Vagina (tissue), 2 donors: ENCODE measurements around the gene FCHO1.

ENCODE experiments used
- POLR2A ChIP-seq, 2 donors: fragments of 450-650 bp; IDR thresholded peaks; one replicate each; pipeline ENCODE4 v1.6.1; 2017; ENCODE audit warnings: antibody characterized with exemption in 2 of 2, mild to moderate bottlenecking in 2 of 2, moderate library complexity in 2 of 2
- POLR2AphosphoS5 ChIP-seq, 2 donors: sonication (generic); formaldehyde crosslinking; IDR thresholded peaks; one replicate each; pipeline ENCODE4 v1.9.0; 2017; ENCODE audit warnings: antibody characterized with exemption in 2 of 2, mild to moderate bottlenecking in 2 of 2, low read depth in 1 of 2; ENCODE audit not compliant: insufficient read depth in 1 of 2

DNA sequence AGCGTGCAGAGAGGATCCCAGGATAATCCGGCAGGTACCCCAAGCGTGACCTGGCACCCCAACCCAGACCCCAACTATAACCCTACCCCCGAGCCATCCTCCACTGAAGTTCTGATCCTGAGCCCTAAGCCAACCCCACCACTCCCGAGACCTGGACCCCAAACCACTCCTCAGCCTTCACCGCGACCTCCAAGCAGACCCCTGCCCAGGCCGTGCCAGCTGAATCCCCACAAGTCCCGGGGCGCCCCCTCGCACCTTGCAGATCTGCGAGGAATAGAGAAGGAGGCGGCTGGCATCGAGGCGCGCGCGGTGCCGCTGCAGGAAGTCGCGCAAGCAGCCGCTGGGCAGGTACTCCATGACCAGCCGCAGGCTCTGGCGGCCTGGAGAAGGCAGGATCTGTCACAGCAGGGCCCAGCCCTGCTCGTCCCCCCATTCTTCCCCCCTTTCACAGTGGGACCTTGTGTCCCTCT is 80.2 kb downstream of the FCHO1 start:
- TF ChIP-seq POLR2A (IDR thresholded peaks at IDR 0.05) (no peak), POLR2AphosphoS5 (IDR thresholded peaks at IDR 0.05; ENCODE audit: insufficient read depth in 1 of 2, low read depth in 1 of 2) (no peak)
